ENCODE data around the gene PARN. TPM values are rescaled to one million over a fixed set of nuclear protein-coding genes. Genes with fewer than 3 reads are reported as not detected.

The PARN gene
- total RNA-seq, 1 experiment from 2014 or later = 30.7 TPM

DNA sequence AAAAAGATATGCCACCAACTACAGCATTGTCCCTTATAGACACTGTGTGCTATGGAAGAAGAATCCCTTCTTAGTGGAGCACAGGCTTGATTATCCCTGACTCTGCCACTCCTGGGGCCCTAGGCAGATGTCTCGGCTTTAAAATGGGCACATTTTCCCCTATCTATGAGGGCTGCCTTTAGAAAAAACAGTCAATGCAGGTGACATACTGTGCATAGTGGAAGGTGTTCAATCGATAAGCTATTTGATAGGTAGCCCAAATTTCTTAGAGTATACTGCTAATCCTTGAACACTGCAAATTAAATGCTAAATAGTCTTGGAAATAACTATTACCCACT lies 64.4 kb downstream of the PARN start:
- H3K9me3 ChIP-seq = no peaks in the 10 kb centered on the region
- H3K36me3 ChIP-seq (ENCODE audit: control insufficient read depth, insufficient read depth, low read length) = peaks cover 2% of the 10 kb centered on the region; the same call in 1 of the 2 replicates
- H3K4me1 ChIP-seq = peaks cover 36% of the 10 kb centered on the region
- POLR2A ChIA-PET = no interaction called here
- Mint-ChIP-seq H3K4me1 (ENCODE audit: low read depth, unreplicated experiment) (peaks cover 28% of the 10 kb centered on the region), H3K4me3 (ENCODE audit: unreplicated experiment) (no peak overlapping the region), H3K36me3 (ENCODE audit: insufficient read depth, unreplicated experiment) (peaks cover 9% of the 10 kb centered on the region), H3K27ac (ENCODE audit: unreplicated experiment) (peak overlapping the region; percentile 56), H3K27me3 (ENCODE audit: insufficient read depth, unreplicated experiment) (no peaks in the 10 kb centered on the region), H3K9me3 (ENCODE audit: unreplicated experiment) (no peaks in the 10 kb centered on the region)
- TF ChIP-seq, protein P1, sequence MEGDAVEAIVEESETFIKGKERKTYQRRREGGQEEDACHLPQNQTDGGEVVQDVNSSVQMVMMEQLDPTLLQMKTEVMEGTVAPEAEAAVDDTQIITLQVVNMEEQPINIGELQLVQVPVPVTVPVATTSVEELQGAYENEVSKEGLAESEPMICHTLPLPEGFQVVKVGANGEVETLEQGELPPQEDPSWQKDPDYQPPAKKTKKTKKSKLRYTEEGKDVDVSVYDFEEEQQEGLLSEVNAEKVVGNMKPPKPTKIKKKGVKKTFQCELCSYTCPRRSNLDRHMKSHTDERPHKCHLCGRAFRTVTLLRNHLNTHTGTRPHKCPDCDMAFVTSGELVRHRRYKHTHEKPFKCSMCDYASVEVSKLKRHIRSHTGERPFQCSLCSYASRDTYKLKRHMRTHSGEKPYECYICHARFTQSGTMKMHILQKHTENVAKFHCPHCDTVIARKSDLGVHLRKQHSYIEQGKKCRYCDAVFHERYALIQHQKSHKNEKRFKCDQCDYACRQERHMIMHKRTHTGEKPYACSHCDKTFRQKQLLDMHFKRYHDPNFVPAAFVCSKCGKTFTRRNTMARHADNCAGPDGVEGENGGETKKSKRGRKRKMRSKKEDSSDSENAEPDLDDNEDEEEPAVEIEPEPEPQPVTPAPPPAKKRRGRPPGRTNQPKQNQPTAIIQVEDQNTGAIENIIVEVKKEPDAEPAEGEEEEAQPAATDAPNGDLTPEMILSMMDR (IDR thresholded peaks at IDR 0.05; ENCODE audit: insufficient read depth in 1 of 2, low read depth in 1 of 2, low read length in 1 of 2, severe bottlenecking in 1 of 2, unreplicated experiment in 1 of 2) = no peak
- DNase-seq = no peak
- no peak overlapping the region for H3K4me3 ChIP-seq (ENCODE audit: low read depth, low read length)
- CTCF ChIA-PET = no interaction called here
- H3K27me3 ChIP-seq (replicated peaks; ENCODE audit: control insufficient read depth, insufficient read depth, low read length) = no peaks in the 10 kb centered on the region
- intact Hi-C loops (cut with micrococcal nuclease; ENCODE audit: unreplicated experiment) = no loop called here
- no TSS peak for BruUV-seq (replicated peaks)

DNA sequence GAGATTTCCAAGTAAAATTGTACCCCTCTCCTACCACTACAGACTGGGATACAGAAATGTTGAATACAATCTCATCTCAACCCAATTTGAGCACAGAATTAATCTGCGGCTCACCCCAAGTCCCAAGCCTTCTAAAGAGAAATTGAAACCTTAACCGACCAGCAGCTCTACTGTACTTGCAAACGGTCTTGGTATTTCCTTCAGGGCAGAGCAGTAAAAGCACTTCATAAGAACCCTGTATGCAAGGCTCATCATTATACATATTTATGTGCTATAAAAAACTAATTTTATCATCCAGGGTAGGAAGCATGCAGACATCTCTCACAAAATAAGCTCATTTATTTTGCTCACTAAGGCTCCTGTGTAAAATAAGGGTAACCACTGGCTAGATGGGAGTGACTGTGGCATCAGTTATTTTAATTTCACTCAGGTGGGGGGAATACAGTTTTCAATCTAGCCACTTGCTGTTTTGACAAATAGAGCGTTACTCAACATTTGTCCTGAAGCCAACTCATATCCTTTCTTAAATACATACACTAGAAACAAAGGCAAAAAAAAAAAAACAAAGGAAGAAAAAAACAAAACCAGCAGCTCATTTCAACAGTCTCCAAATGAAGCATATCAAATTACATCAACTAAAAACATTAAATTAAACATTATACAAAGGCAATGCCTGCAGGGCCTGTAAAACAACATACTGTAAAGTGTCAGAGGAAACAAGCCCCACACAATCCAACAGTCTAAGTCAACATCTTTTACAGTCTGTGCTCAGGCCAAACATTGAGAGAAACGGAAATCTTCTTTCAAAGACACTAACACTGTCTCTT lies 65.0 kb downstream of the PARN start:
- no peak overlapping the region for H3K4me3 ChIP-seq (ENCODE audit: low read depth, low read length)
- peak overlapping the region; percentile 56 for H3K27ac Mint-ChIP-seq (ENCODE audit: unreplicated experiment)
- CTCF ChIA-PET = no interaction called here
- no peak for DNase-seq
- TF ChIP-seq, protein P1 (IDR thresholded peaks at IDR 0.05; ENCODE audit: insufficient read depth in 1 of 2, low read depth in 1 of 2, low read length in 1 of 2, severe bottlenecking in 1 of 2, unreplicated experiment in 1 of 2) = no peak
- H3K36me3 ChIP-seq (ENCODE audit: control insufficient read depth, insufficient read depth, low read length) = peaks cover 2% of the 10 kb centered on the region; the same call in 1 of the 2 replicates
- BruUV-seq (replicated peaks) = no TSS peak
- intact Hi-C loops (cut with micrococcal nuclease; ENCODE audit: unreplicated experiment) = no loop called here
- H3K36me3 Mint-ChIP-seq (ENCODE audit: insufficient read depth, unreplicated experiment) = peaks cover 12% of the 10 kb centered on the region
- peaks cover 36% of the 10 kb centered on the region for H3K4me1 ChIP-seq
- no peaks in the 10 kb centered on the region for H3K27me3 ChIP-seq (replicated peaks; ENCODE audit: control insufficient read depth, insufficient read depth, low read length)
- POLR2A ChIA-PET = no interaction called here
- H3K27me3 Mint-ChIP-seq (ENCODE audit: insufficient read depth, unreplicated experiment) = no peaks in the 10 kb centered on the region
- peaks cover 28% of the 10 kb centered on the region for H3K4me1 Mint-ChIP-seq (ENCODE audit: low read depth, unreplicated experiment)
- H3K4me3 Mint-ChIP-seq (ENCODE audit: unreplicated experiment) = no peak overlapping the region
- H3K9me3 Mint-ChIP-seq (ENCODE audit: unreplicated experiment) = no peaks in the 10 kb centered on the region
- H3K9me3 ChIP-seq = no peaks in the 10 kb centered on the region

DNA sequence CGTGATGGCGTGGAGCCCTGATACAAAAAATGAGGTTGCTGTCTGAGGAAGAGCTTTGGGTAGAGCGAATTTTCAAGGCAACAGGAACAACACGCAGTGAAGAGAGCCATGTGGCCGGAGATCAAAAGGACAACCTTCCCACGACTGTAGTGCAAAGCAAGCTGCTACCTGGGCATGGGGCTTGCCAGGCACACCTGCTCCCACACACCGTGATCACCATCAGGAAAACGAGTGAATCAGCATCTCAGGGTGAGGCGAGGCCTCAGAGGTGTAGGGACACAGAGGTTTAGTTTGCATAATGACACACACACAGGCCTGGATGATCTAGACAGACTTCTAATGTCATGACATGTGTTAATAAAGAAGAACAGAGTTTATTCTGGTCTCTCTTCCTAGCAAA lies 65.7 kb downstream of the PARN start:
- peaks cover 28% of the 10 kb centered on the region for H3K4me1 Mint-ChIP-seq (ENCODE audit: low read depth, unreplicated experiment)
- Histone ChIP-seq H3K36me3 (ENCODE audit: control insufficient read depth, insufficient read depth, low read length) (peaks cover 2% of the 10 kb centered on the region; the same call in 1 of the 2 replicates), H3K9me3 (no peaks in the 10 kb centered on the region), H3K4me3 (ENCODE audit: low read depth, low read length) (no peak overlapping the region), H3K4me1 (peaks cover 32% of the 10 kb centered on the region), H3K27me3 (replicated peaks; ENCODE audit: control insufficient read depth, insufficient read depth, low read length) (no peaks in the 10 kb centered on the region)
- no peak for DNase-seq
- CTCF ChIA-PET = no interaction called here
- POLR2A ChIA-PET = no interaction called here
- no TSS peak for BruUV-seq (replicated peaks)
- intact Hi-C loops (cut with micrococcal nuclease; ENCODE audit: unreplicated experiment) = no loop called here
- TF ChIP-seq, protein P1 (IDR thresholded peaks at IDR 0.05; ENCODE audit: insufficient read depth in 1 of 2, low read depth in 1 of 2, low read length in 1 of 2, severe bottlenecking in 1 of 2, unreplicated experiment in 1 of 2) = no peak
- H3K9me3 Mint-ChIP-seq (ENCODE audit: unreplicated experiment) = no peaks in the 10 kb centered on the region
- no peaks in the 10 kb centered on the region for H3K27me3 Mint-ChIP-seq (ENCODE audit: insufficient read depth, unreplicated experiment)
- no peak overlapping the region for H3K4me3 Mint-ChIP-seq (ENCODE audit: unreplicated experiment)
- H3K27ac Mint-ChIP-seq (ENCODE audit: unreplicated experiment) = peak overlapping the region; percentile 56
- peaks cover 14% of the 10 kb centered on the region for H3K36me3 Mint-ChIP-seq (ENCODE audit: insufficient read depth, unreplicated experiment)

Measured in Caco-2 (cell line).